ENCODE data around the gene STK17B. TPM values are rescaled to one million over a fixed set of nuclear protein-coding genes. Genes with fewer than 3 reads are reported as not detected.

The STK17B gene
- polyA plus RNA-seq, 3 donors, result 171 to 296 (median 244) TPM

GRCh38 chr2:196083601-196084000 lies 87.8 kb downstream of the STK17B start:
- no peak for DNase-seq
- no peak overlapping the region for H3K4me3 Mint-ChIP-seq
- TF ChIP-seq CTCF (IDR thresholded peaks at IDR 0.05), result no peak
- H3K4me1 ChIP-seq (ENCODE audit: control insufficient read depth in 1 of 2, insufficient read depth in 2 of 2, low read length in 2 of 2), result peaks cover 0 to 3% of the 10 kb centered on the region in 2 donors
- H3K27me3 ChIP-seq (ENCODE audit: control insufficient read depth in 2 of 2, insufficient read depth in 2 of 2, low read length in 2 of 2), result no peaks in the 10 kb centered on the region
- H2AFZ ChIP-seq (ENCODE audit: insufficient read depth, low read depth, low read length, poor library complexity, severe bottlenecking), result no peak overlapping the region
- no peak overlapping the region for H3K4me2 ChIP-seq (replicated peaks; ENCODE audit: extremely low read depth, low read length, poor library complexity, severe bottlenecking)
- intact Hi-C loops (cut with micrococcal nuclease), result no loop called here
- H3K27ac ChIP-seq (ENCODE audit: low read depth in 1 of 2, low read length in 2 of 2), result no peak overlapping the region
- peaks cover 21 to 30% (median 27%) of the 10 kb centered on the region in 7 donors for H3K9me3 Mint-ChIP-seq
- H3K27me3 Mint-ChIP-seq (ENCODE audit: low read depth in 3 of 3), result no peaks in the 10 kb centered on the region
- whole genome bisulfite sequencing (ENCODE audit: insufficient coverage), result 98% methylated on average over 4 of the region's 5 CpGs
- H3K9ac ChIP-seq (ENCODE audit: insufficient read depth, low read length, poor library complexity, severe bottlenecking), result no peak overlapping the region
- H3K36me3 Mint-ChIP-seq, result no peaks in the 10 kb centered on the region
- H3K27ac Mint-ChIP-seq, result no peak overlapping the region
- peaks cover 8 to 18% of the 10 kb centered on the region in 2 donors for H3K9me3 ChIP-seq (replicated peaks in 1 of 2; ENCODE audit: control insufficient read depth in 1 of 2, insufficient read depth in 1 of 2, low read length in 2 of 2)
- no peaks in the 10 kb centered on the region for H4K20me1 ChIP-seq (ENCODE audit: insufficient read depth, low read length)
- no peaks in the 10 kb centered on the region for H3K79me2 ChIP-seq (ENCODE audit: insufficient read depth, low read length)
- no peaks in the 10 kb centered on the region for H3K36me3 ChIP-seq (replicated peaks in 1 of 2; ENCODE audit: control insufficient read depth in 1 of 2, insufficient read depth in 2 of 2, low read length in 2 of 2)
- H3K4me1 Mint-ChIP-seq, result peaks cover 10% of the 10 kb centered on the region
- no peak overlapping the region for H3K4me3 ChIP-seq (replicated peaks in 1 of 3; ENCODE audit: low read depth in 2 of 3, low read length in 3 of 3)

Other genes starting within 250 kb of the STK17B start
- under 1 TPM in 1 of 3 donors, not detected in 2; 0.07 TPM for gene DNAH7, start 102.7 kb downstream of the STK17B start, polyA plus RNA-seq

Data from CD14-positive monocyte (primary cell).